Mesodermal cell (in vitro differentiated cells): ENCODE data around the gene MBD2.

Experiments used
- H3K27ac ChIP-seq: 2 replicates; pipeline ENCODE4 v1.7.0; 2013; ENCODE audit warnings: mild to moderate bottlenecking, low read depth, low read length, moderate library complexity; ENCODE audit not compliant: severe bottlenecking
- H3K36me3 ChIP-seq: 2 replicates; pipeline ENCODE4 v1.7.1; 2013; ENCODE audit warnings: mild to moderate bottlenecking, low read length, moderate library complexity; ENCODE audit not compliant: control insufficient read depth, insufficient read depth
- H3K4me1 ChIP-seq: one replicate; pipeline ENCODE4 v1.7.1; 2013; ENCODE audit warnings: mild to moderate bottlenecking, low read length; ENCODE audit not compliant: insufficient read depth, control insufficient read depth, poor library complexity, severe bottlenecking
- H3K4me3 ChIP-seq: 2 replicates; pipeline ENCODE4 v1.7.0; 2013; ENCODE audit warnings: low read length, control low read depth, mild to moderate bottlenecking; ENCODE audit not compliant: insufficient read depth, poor library complexity, severe bottlenecking; ENCODE audit errors: extremely low read depth
- H3K9me3 ChIP-seq: 2 replicates; pipeline ENCODE4 v1.7.1; 2013; ENCODE audit warnings: mild to moderate bottlenecking, low read length, moderate library complexity; ENCODE audit not compliant: control insufficient read depth
- WGBS, 2 experiments: methylation state at CpG; one replicate each; pipeline ENCODE4 v1.1.5; 2013; ENCODE audit warnings: missing lambda C conversion rate in 2 of 2; ENCODE audit not compliant: insufficient coverage in 2 of 2; 5-methylcytosine and 5-hydroxymethylcytosine counted together

The MBD2 gene

DNA sequence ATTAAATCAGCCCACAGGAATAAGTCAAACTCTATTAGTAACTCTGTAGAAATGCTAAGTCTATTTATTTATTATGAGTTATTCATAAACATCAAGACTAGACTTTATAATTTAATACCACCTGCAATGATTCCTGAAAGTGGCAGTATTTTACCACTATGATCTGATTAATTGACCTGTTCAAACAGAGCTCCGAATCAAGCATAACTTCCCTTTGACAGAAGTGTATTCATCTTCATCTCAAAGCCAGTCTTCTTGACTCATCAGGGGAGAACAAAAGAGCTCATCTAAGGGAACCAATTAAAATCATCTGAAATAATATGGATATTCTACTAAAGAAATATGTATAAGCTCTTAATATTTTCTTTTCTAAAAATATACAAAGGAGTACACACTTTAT lies 122.3 kb downstream of the MBD2 start:
- no peaks in the 10 kb centered on the region for H3K4me1 ChIP-seq
- no CpG with 5 or more reads among the region's 1 CpG for WGBS, 2 experiments
- no peak overlapping the region for H3K27ac ChIP-seq
- no peaks in the 10 kb centered on the region for H3K9me3 ChIP-seq
- no peak overlapping the region for H3K4me3 ChIP-seq
- H3K36me3 ChIP-seq, result no peaks in the 10 kb centered on the region
